Kidney (tissue), 14 donors: Measurements from ENCODE around the gene GLRX2. TPM values are rescaled to one million over a fixed set of nuclear protein-coding genes. Genes with fewer than 3 reads are reported as not detected.

Source experiments
- DNase-seq, 5 donors: peaks; one replicate each; pipeline ENCODE4 v3.0.0-alpha.2; 2013 to 2020
- FAIRE-seq: peaks from 2 replicates; lab custom pipeline; 2012; peaks lifted over from hg19 to GRCh38; lab: Jason Lieb, UNC
- H3K27ac ChIP-seq, 2 donors: one replicate each; pipeline ENCODE4 v1.7.0; 2013; ENCODE audit warnings: low read depth in 2 of 2, low read length in 2 of 2, inconsistent platforms in 1 of 2
- H3K27me3 ChIP-seq: one replicate; pipeline ENCODE4 v1.7.1; 2013; ENCODE audit warnings: low read length, inconsistent platforms; ENCODE audit not compliant: control insufficient read depth, insufficient read depth
- H3K36me3 ChIP-seq, 3 donors: one replicate each; pipeline versions ENCODE4 v1.7.0 to v1.7.1; 2013; ENCODE audit warnings: low read length in 3 of 3, control low read depth in 1 of 3, inconsistent platforms in 1 of 3; ENCODE audit not compliant: insufficient read depth in 3 of 3, control insufficient read depth in 2 of 3
- H3K4me1 ChIP-seq, 3 donors: one replicate each; pipeline versions ENCODE4 v1.7.0 to v1.7.1; 2013; ENCODE audit warnings: low read length in 3 of 3, inconsistent platforms in 1 of 3, low read depth in 1 of 3; ENCODE audit not compliant: control insufficient read depth in 2 of 3, insufficient read depth in 2 of 3
- H3K4me3 ChIP-seq, 3 donors: one replicate each; pipeline versions ENCODE4 v1.7.0 to v1.8.1; 2013; ENCODE audit warnings: low read length in 3 of 3, control low read depth in 1 of 3, inconsistent platforms in 1 of 3
- H3K9ac ChIP-seq, 3 donors: one replicate each; pipeline versions ENCODE4 v1.7.0 to v1.7.1; 2013; ENCODE audit warnings: low read length in 3 of 3, control low read depth in 1 of 3, inconsistent platforms in 1 of 3
- H3K9me3 ChIP-seq, 3 donors: one replicate each; pipeline versions ENCODE4 v1.7.0 to v1.7.1; 2013; ENCODE audit warnings: low read length in 3 of 3, control low read depth in 1 of 3, inconsistent platforms in 1 of 3; ENCODE audit not compliant: control insufficient read depth in 2 of 3, insufficient read depth in 1 of 3
- intact Hi-C: fragments of 100-400 bp; cut with DNase I; formaldehyde crosslinking; loops from one replicate; pipeline ENCODE4 v1.11.1; 2022
- polyA plus RNA-seq: library from polyadenylated mRNA; stranded (reverse); fragments of 350-450 nt; fragmentation: Illumina TruSeq; extraction: RNeasy Lipid Tissue Mini Kit (QIAGEN cat#74804); gene quantifications from one replicate; pipeline ENCODE4 v1.2.3, GENCODE V29; 2014; ENCODE audit warnings: low read depth, low replicate concordance; ENCODE audit not compliant: insufficient read depth
- total RNA-seq: library from RNA; stranded (reverse); fragmentation: NEBNext Ultra II Directional; extraction: Animal tissue kit (Norgen Biotek cat#: 25700); gene quantifications from one replicate; pipeline ENCODE4 v1.2.1, GENCODE V29; 2021
- TF ChIP-seq, protein P1 (sequence below): IDR thresholded peaks from 3 replicates; pipeline ENCODE4 v1.5.1; 2012; ENCODE audit warnings: mild to moderate bottlenecking, moderate library complexity, borderline replicate concordance; ENCODE audit not compliant: insufficient read depth; ENCODE audit errors: extremely low read depth
- donor health status: control.
- donor health status: control.
- donor health status: control.
- donor health status: control.
- donor health status: control.
- donor health status: DM: yes; HTN: yes; CAD: no.
- donor health status: Normal renal cell carcinoma (clear cell type).

The GLRX2 gene
- total and polyA plus RNA-seq, 2 donors from 2014 or later = 15.6 to 25.3 TPM

GRCh38 chr1:193102662-193103061, 2.6 kb downstream of the GLRX2 start:
- Histone ChIP-seq H3K27ac (no peak overlapping the region), H3K9me3 (no peaks in the 10 kb centered on the region), H3K27me3 (no peaks in the 10 kb centered on the region), H3K9ac (no peak overlapping the region), H3K4me1 (peaks cover 0 to 10% (median 8%) of the 10 kb centered on the region in 3 donors), H3K4me3 (no peak overlapping the region), H3K36me3 (peaks cover 4 to 11% (median 4%) of the 10 kb centered on the region in 3 donors)
- TF ChIP-seq, protein P1, sequence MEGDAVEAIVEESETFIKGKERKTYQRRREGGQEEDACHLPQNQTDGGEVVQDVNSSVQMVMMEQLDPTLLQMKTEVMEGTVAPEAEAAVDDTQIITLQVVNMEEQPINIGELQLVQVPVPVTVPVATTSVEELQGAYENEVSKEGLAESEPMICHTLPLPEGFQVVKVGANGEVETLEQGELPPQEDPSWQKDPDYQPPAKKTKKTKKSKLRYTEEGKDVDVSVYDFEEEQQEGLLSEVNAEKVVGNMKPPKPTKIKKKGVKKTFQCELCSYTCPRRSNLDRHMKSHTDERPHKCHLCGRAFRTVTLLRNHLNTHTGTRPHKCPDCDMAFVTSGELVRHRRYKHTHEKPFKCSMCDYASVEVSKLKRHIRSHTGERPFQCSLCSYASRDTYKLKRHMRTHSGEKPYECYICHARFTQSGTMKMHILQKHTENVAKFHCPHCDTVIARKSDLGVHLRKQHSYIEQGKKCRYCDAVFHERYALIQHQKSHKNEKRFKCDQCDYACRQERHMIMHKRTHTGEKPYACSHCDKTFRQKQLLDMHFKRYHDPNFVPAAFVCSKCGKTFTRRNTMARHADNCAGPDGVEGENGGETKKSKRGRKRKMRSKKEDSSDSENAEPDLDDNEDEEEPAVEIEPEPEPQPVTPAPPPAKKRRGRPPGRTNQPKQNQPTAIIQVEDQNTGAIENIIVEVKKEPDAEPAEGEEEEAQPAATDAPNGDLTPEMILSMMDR = no peak
- DNase-seq (no peak), FAIRE-seq (no peak)
- intact Hi-C loops = no loop called here

DNA sequence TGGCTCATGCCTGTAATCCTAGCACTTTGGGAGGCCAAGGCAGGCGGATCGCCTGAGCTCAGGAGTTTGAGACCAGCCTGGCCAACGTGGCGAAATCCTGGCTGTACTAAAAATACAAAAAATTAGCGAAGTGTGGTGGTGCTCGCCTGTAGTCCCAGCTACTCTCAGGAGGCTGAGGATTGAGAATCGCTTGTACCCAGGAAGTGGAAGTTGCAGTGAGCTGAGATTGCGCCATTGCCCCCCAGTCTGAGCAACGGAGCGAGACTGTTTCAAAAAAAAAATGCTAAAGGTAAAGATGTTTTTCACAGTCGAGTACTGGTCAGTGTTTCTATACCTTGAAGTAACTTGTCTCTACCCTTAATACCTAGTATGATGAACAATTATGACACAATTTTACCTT, 11.1 kb downstream of the GLRX2 start:
- Histone ChIP-seq H3K27me3 (no peaks in the 10 kb centered on the region), H3K9ac (no peak overlapping the region), H3K27ac (no peak overlapping the region), H3K36me3 (peaks cover 0 to 8% (median 0%) of the 10 kb centered on the region in 3 donors), H3K9me3 (no peaks in the 10 kb centered on the region), H3K4me3 (no peak overlapping the region), H3K4me1 (no peaks in the 10 kb centered on the region)
- TF ChIP-seq, protein P1 = no peak
- intact Hi-C loops = no loop called here
- no peak for DNase-seq
- FAIRE-seq = no peak

GRCh38 chr1:193090865-193091264, 14.3 kb downstream of the GLRX2 start:
- FAIRE-seq (peak; percentile 46), DNase-seq (no peak)
- Histone ChIP-seq H3K9ac (no peak overlapping the region), H3K9me3 (no peaks in the 10 kb centered on the region), H3K4me3 (no peak overlapping the region), H3K36me3 (peaks cover 0 to 5% (median 2%) of the 10 kb centered on the region in 3 donors), H3K27ac (no peak overlapping the region), H3K4me1 (no peaks in the 10 kb centered on the region), H3K27me3 (no peaks in the 10 kb centered on the region)
- TF ChIP-seq, protein P1 = no peak
- intact Hi-C loops = no loop called here

- TF ChIP-seq, protein P1 = no peak
- FAIRE-seq = no peak
Observed at GRCh38 chr1:193087893-193088292, 17.3 kb downstream of the GLRX2 start.

More at GRCh38 chr1:193087893-193088292, 17.3 kb downstream of the GLRX2 start:
- peaks cover 2 to 16% (median 12%) of the 10 kb centered on the region in 3 donors for H3K36me3 ChIP-seq
- no peak overlapping the region for H3K9ac ChIP-seq
- no peaks in the 10 kb centered on the region for H3K4me1 ChIP-seq
- no peak overlapping the region for H3K27ac ChIP-seq
- DNase-seq = no peak
- intact Hi-C loops = no loop called here
- H3K27me3 ChIP-seq = no peaks in the 10 kb centered on the region
- no peaks in the 10 kb centered on the region for H3K9me3 ChIP-seq
- H3K4me3 ChIP-seq = no peak overlapping the region
